Activated T-helper 2 cell treated with anti-CD3 and anti-CD28 coated beads, Interferon-gamma antibody, Interleukin-2, Interleukin-4, amounts not matched to agents 10 μg/mL and 5 μg/mL and 100 μg/mL, durations not matched to agents 14 hours and 24 hours and 36 hours (primary cell): ENCODE measurements around the gene PHF11. TPM values are rescaled to one million over a fixed set of nuclear protein-coding genes. Genes with fewer than 3 reads are reported as not detected.

ENCODE experiments used
- DNase-seq: peaks from one replicate; pipeline ENCODE4 v3.0.0; 2021; ENCODE audit warnings: low spot score
- H3K27ac Mint-ChIP-seq: one replicate; pipeline ENCODE4 v1.8.0; 2021; ENCODE audit warnings: mixed read lengths
- H3K27me3 Mint-ChIP-seq: one replicate; pipeline ENCODE4 v1.8.0; 2021; ENCODE audit warnings: low read depth, mixed read lengths
- H3K36me3 Mint-ChIP-seq: one replicate; pipeline ENCODE4 v1.8.0; 2021; ENCODE audit warnings: low read depth, mixed read lengths
- H3K4me1 Mint-ChIP-seq: one replicate; pipeline ENCODE4 v1.8.0; 2021; ENCODE audit warnings: low read depth, mixed read lengths
- H3K4me3 Mint-ChIP-seq: one replicate; pipeline ENCODE4 v1.8.0; 2021; ENCODE audit warnings: low read depth, mild to moderate bottlenecking, moderate library complexity, mixed read lengths
- H3K9me3 Mint-ChIP-seq: one replicate; pipeline ENCODE4 v1.8.0; 2021; ENCODE audit warnings: mixed read lengths
- intact Hi-C: fragments of 100-400 bp; cut with micrococcal nuclease; formaldehyde crosslinking; loops from one replicate; pipeline ENCODE4 v1.15.1; 2023
- total RNA-seq: library from RNA; stranded (reverse); gene quantifications from 2 replicates; pipeline ENCODE4 v1.2.3, GENCODE V29; 2022

Gene PHF11
- total RNA-seq, 1 donor from 2014 or later, result 52.9 TPM

GRCh38 chr13:49503951-49504350, 8.2 kb downstream of the PHF11 start:
- H3K36me3 Mint-ChIP-seq, result peaks cover 57% of the 10 kb centered on the region
- H3K4me3 Mint-ChIP-seq, result no peak overlapping the region
- no peak overlapping the region for H3K27ac Mint-ChIP-seq
- no peaks in the 10 kb centered on the region for H3K9me3 Mint-ChIP-seq
- intact Hi-C loops, result no loop called here
- H3K4me1 Mint-ChIP-seq, result peaks cover 23% of the 10 kb centered on the region
- DNase-seq, result no peak
- no peaks in the 10 kb centered on the region for H3K27me3 Mint-ChIP-seq

GRCh38 chr13:49512578-49512977, 16.8 kb downstream of the PHF11 start:
- Mint-ChIP-seq H3K36me3 (peaks cover 73% of the 10 kb centered on the region), H3K9me3 (no peaks in the 10 kb centered on the region), H3K27me3 (no peaks in the 10 kb centered on the region), H3K27ac (no peak overlapping the region), H3K4me1 (peaks cover 9% of the 10 kb centered on the region), H3K4me3 (no peak overlapping the region)
- intact Hi-C loops, result no loop called here
- no peak for DNase-seq

DNA sequence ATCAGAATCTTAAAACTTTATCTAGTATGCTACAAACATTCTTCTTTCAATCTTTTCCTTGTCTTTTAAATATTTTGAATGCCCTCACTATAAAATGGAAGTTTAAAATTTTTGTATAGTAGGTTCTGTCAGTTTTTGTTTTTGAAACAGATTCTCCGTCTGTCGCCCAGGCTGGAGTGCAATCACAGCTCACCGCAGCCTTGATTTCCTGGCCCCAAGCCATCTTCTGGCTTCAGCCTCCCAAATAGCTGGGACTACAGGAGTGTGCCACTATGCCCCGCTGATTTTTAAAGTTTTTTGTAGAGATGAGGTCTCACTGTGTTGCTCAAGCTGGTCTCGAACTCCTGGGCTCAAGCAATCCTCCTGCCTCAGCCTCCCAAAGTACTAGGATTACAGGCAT, 20.7 kb downstream of the PHF11 start:
- H3K27ac Mint-ChIP-seq, result no peak overlapping the region

DNA sequence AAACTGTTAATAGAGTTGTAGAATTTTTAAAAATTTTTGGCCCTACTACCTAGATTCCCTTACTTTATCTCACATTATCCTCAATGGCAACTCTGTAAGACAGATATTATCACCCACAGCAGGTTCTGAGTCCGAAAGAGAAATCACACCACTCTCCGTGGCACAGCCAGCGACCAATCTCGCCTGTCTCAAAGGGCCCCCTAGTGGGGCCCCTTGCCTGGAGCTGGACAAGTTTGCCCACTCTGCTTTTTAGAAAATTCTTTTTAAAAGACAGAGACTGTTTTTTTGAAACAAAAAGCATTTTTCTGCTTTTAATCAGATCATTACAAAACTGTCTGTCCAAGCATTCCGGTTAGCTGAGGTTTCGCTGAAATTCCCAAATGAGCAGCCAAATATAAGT, 21.7 kb downstream of the PHF11 start:
- intact Hi-C loops, result no loop called here
- Mint-ChIP-seq H3K27ac (no peak overlapping the region), H3K36me3 (peaks cover 65% of the 10 kb centered on the region)

More for the DNA sequence above, 20.7 kb downstream of the PHF11 start:
- no peaks in the 10 kb centered on the region for H3K9me3 Mint-ChIP-seq
- H3K4me3 Mint-ChIP-seq, result no peak overlapping the region
- H3K36me3 Mint-ChIP-seq, result peaks cover 68% of the 10 kb centered on the region
- no peak for DNase-seq
- intact Hi-C loops, result no loop called here
- H3K27me3 Mint-ChIP-seq, result no peaks in the 10 kb centered on the region
- peaks cover 2% of the 10 kb centered on the region for H3K4me1 Mint-ChIP-seq

GRCh38 chr13:49521224-49521623, 25.5 kb downstream of the PHF11 start:
- Mint-ChIP-seq H3K9me3 (no peaks in the 10 kb centered on the region), H3K4me1 (peaks cover 5% of the 10 kb centered on the region), H3K27ac (no peak overlapping the region)

More for the DNA sequence above, 21.7 kb downstream of the PHF11 start:
- no peak overlapping the region for H3K4me3 Mint-ChIP-seq
- H3K27me3 Mint-ChIP-seq, result no peaks in the 10 kb centered on the region
- H3K4me1 Mint-ChIP-seq, result no peaks in the 10 kb centered on the region
- no peak for DNase-seq
- H3K9me3 Mint-ChIP-seq, result no peaks in the 10 kb centered on the region

GRCh38 chr13:49524740-49525501, 29.2 kb downstream of the PHF11 start:
- Mint-ChIP-seq H3K36me3 (peaks cover 66% of the 10 kb centered on the region), H3K27me3 (no peaks in the 10 kb centered on the region), H3K27ac (no peak overlapping the region), H3K9me3 (no peaks in the 10 kb centered on the region), H3K4me1 (peaks cover 5% of the 10 kb centered on the region), H3K4me3 (no peak overlapping the region)
- intact Hi-C loops, result no loop called here
- no peak for DNase-seq

More at GRCh38 chr13:49521224-49521623, 25.5 kb downstream of the PHF11 start:
- H3K27me3 Mint-ChIP-seq, result no peaks in the 10 kb centered on the region
- peaks cover 51% of the 10 kb centered on the region for H3K36me3 Mint-ChIP-seq
- no peak for DNase-seq
- H3K4me3 Mint-ChIP-seq, result no peak overlapping the region
- intact Hi-C loops, result no loop called here

GRCh38 chr13:49527123-49527522, 31.4 kb downstream of the PHF11 start:
- DNase-seq, result no peak
- Mint-ChIP-seq H3K27me3 (no peaks in the 10 kb centered on the region), H3K36me3 (peaks cover 61% of the 10 kb centered on the region), H3K9me3 (no peaks in the 10 kb centered on the region), H3K4me1 (peaks cover 13% of the 10 kb centered on the region), H3K4me3 (no peak overlapping the region), H3K27ac (no peak overlapping the region)
- intact Hi-C loops, result no loop called here

GRCh38 chr13:49528161-49528560, 32.4 kb downstream of the PHF11 start:
- H3K36me3 Mint-ChIP-seq, result peaks cover 59% of the 10 kb centered on the region
- DNase-seq, result no peak
- no peaks in the 10 kb centered on the region for H3K27me3 Mint-ChIP-seq
- H3K4me1 Mint-ChIP-seq, result peaks cover 19% of the 10 kb centered on the region
- H3K9me3 Mint-ChIP-seq, result no peaks in the 10 kb centered on the region
- H3K4me3 Mint-ChIP-seq, result no peak overlapping the region
- no peak overlapping the region for H3K27ac Mint-ChIP-seq
- intact Hi-C loops, result no loop called here

GRCh38 chr13:49530457-49530856, 34.7 kb downstream of the PHF11 start:
- H3K27ac Mint-ChIP-seq, result no peak overlapping the region
- H3K4me1 Mint-ChIP-seq, result peaks cover 20% of the 10 kb centered on the region
- intact Hi-C loops, result no loop called here
- DNase-seq, result no peak
- no peaks in the 10 kb centered on the region for H3K9me3 Mint-ChIP-seq
- peaks cover 61% of the 10 kb centered on the region for H3K36me3 Mint-ChIP-seq
- no peak overlapping the region for H3K4me3 Mint-ChIP-seq
- H3K27me3 Mint-ChIP-seq, result no peaks in the 10 kb centered on the region

DNA sequence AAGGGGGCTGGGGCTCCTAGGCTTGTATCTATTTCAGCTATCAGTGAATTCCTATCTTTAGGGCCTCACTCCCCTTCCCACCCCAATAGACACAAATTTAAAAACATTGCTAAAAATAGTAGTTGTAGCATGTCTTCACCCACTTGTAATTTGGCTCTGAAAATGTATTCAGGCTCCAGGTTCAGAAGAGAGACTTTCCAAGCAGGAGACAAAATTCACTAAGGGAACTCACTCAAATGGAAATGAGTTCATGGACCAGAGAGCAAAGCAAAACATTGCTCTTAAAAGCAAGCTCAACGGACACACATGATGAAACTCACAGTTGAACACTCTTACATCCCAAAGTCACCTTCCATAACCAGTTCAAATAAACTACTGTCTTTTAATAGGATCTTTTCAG, 36.8 kb downstream of the PHF11 start:
- Mint-ChIP-seq H3K36me3 (peaks cover 59% of the 10 kb centered on the region), H3K27ac (no peak overlapping the region), H3K4me3 (no peak overlapping the region), H3K27me3 (no peaks in the 10 kb centered on the region), H3K9me3 (no peaks in the 10 kb centered on the region), H3K4me1 (peaks cover 20% of the 10 kb centered on the region)
- DNase-seq, result no peak
- intact Hi-C loops, result no loop called here

GRCh38 chr13:49533011-49533410, 37.3 kb downstream of the PHF11 start:
- intact Hi-C loops, result no loop called here
- Mint-ChIP-seq H3K27ac (no peak overlapping the region), H3K9me3 (no peaks in the 10 kb centered on the region), H3K4me3 (no peak overlapping the region), H3K36me3 (peaks cover 59% of the 10 kb centered on the region), H3K4me1 (peaks cover 20% of the 10 kb centered on the region), H3K27me3 (no peaks in the 10 kb centered on the region)
- no peak for DNase-seq

DNA sequence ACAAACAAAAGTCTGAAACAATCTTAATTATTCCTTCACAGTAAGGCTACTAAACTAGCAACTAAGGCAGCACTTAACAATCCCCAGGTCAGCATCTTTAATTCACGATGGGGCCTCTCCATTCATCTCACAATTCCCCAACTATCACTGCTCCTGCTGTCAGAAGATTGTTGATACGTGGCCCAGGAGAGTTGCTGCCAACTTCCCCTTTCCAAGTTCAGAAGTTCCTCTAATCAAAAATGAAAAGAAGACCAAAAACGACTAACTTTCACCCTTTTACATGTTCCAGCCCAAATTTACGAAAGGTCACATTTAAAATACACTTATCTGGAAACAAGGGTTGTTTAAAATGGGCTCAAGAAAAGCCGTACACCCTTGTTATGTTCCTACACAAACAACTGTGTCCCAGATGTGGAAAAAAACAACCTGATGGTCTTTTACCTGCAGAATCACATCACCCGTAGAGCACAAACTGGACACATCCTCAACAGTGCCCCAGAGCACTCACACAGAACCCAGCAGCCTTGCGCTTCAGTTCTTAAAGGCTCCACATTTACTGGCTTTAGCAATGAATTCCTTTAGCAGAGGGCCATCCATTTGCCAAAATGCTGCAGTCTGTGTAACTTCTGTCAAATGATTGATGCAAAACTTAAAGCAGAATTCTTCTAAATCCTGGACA, 38.0 kb downstream of the PHF11 start:
- Mint-ChIP-seq H3K4me1 (peaks cover 20% of the 10 kb centered on the region), H3K27me3 (no peaks in the 10 kb centered on the region), H3K36me3 (peaks cover 52% of the 10 kb centered on the region), H3K4me3 (no peak overlapping the region), H3K9me3 (no peaks in the 10 kb centered on the region), H3K27ac (no peak overlapping the region)
- intact Hi-C loops, result no loop called here
- no peak for DNase-seq

- no peak overlapping the region for H3K27ac Mint-ChIP-seq
- DNase-seq, result no peak
- intact Hi-C loops, result no loop called here
- peaks cover 55% of the 10 kb centered on the region for H3K36me3 Mint-ChIP-seq
- H3K9me3 Mint-ChIP-seq, result no peaks in the 10 kb centered on the region
- no peaks in the 10 kb centered on the region for H3K27me3 Mint-ChIP-seq
- H3K4me1 Mint-ChIP-seq, result peaks cover 33% of the 10 kb centered on the region
- no peak overlapping the region for H3K4me3 Mint-ChIP-seq
Measured at GRCh38 chr13:49536144-49536873, 40.6 kb downstream of the PHF11 start.
